ENCODE results near the gene AKAP1.

DNA sequence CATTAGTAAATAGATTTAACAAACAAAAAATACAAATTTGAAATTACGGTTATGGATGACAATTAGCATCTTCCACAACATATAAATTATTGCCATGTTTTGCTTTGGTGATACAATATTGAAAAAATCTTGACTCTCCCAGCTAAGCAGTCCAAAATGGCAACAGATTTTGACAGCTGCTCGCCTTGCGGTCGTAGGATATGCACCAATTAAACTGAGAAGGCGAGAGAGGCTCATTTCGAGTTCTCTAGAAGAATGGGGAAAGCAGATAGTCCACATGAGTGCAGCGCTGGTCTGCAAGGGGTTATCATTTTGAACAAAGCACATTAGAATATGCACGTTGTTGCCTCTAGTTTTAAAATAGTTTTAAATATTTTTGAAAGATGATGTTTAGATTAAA, 55.3 kb downstream of the AKAP1 start:
- TF ChIP-seq POLR2A (IDR thresholded peaks at IDR 0.05): no peak
- TF ChIP-seq, protein P1, sequence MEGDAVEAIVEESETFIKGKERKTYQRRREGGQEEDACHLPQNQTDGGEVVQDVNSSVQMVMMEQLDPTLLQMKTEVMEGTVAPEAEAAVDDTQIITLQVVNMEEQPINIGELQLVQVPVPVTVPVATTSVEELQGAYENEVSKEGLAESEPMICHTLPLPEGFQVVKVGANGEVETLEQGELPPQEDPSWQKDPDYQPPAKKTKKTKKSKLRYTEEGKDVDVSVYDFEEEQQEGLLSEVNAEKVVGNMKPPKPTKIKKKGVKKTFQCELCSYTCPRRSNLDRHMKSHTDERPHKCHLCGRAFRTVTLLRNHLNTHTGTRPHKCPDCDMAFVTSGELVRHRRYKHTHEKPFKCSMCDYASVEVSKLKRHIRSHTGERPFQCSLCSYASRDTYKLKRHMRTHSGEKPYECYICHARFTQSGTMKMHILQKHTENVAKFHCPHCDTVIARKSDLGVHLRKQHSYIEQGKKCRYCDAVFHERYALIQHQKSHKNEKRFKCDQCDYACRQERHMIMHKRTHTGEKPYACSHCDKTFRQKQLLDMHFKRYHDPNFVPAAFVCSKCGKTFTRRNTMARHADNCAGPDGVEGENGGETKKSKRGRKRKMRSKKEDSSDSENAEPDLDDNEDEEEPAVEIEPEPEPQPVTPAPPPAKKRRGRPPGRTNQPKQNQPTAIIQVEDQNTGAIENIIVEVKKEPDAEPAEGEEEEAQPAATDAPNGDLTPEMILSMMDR (IDR thresholded peaks at IDR 0.05): no peak
